ENCODE data around the gene RXFP3. TPM values are rescaled to one million over a fixed set of nuclear protein-coding genes. Genes with fewer than 3 reads are reported as not detected.

The RXFP3 gene
- total RNA-seq, 4 donors from 2014 or later: not detected

DNA sequence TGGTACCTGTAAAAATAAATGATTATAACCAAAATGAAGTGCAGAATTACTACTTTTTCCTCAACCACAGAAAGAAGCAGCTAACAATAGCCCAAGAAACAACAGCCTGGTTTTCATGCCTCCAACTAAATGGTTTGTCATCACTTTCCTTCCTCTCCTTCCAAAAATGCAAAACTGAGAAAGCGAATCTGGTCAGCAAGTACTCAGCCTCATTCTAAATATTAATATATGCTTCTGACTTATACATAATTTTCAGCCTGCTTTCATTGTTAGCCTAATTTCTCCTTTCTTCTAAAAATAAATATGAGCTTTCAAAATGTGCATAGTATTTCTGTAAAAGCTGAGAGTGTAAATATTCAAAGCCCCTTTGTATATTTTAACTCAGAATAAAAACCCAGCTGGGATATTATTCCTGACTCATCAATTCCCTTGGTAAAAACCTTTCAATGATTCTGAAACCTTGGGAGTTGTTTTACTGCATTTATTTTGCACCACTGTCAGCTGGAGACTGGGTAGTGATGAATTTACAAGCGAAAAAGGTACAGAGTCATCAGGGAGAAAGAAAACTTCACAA, 21.5 kb downstream of the RXFP3 start:
- TF ChIP-seq, protein P1, sequence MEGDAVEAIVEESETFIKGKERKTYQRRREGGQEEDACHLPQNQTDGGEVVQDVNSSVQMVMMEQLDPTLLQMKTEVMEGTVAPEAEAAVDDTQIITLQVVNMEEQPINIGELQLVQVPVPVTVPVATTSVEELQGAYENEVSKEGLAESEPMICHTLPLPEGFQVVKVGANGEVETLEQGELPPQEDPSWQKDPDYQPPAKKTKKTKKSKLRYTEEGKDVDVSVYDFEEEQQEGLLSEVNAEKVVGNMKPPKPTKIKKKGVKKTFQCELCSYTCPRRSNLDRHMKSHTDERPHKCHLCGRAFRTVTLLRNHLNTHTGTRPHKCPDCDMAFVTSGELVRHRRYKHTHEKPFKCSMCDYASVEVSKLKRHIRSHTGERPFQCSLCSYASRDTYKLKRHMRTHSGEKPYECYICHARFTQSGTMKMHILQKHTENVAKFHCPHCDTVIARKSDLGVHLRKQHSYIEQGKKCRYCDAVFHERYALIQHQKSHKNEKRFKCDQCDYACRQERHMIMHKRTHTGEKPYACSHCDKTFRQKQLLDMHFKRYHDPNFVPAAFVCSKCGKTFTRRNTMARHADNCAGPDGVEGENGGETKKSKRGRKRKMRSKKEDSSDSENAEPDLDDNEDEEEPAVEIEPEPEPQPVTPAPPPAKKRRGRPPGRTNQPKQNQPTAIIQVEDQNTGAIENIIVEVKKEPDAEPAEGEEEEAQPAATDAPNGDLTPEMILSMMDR (IDR thresholded peaks at IDR 0.05; ENCODE audit: low read depth): no peak

DNA sequence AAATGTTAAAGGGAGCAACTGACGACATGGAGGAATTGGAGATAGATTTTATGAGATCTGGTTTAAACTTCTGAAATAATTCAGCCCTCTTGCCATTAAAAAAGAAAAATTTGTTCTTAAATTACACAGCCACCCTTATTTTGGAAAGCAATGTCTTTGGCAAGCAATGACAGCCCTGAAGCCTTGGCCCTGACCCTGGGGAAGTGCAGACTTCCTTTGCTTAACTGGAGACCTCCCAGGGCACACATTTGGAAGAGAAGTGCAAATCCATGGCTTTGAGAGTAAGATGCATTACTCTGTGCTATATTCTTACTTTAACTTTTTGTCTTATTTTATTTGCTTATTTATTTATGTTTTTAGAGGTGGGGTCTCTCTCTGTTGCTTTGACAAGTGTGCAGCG, 22.0 kb downstream of the RXFP3 start:
- TF ChIP-seq, protein P1 (IDR thresholded peaks at IDR 0.05; ENCODE audit: low read depth): no peak

DNA sequence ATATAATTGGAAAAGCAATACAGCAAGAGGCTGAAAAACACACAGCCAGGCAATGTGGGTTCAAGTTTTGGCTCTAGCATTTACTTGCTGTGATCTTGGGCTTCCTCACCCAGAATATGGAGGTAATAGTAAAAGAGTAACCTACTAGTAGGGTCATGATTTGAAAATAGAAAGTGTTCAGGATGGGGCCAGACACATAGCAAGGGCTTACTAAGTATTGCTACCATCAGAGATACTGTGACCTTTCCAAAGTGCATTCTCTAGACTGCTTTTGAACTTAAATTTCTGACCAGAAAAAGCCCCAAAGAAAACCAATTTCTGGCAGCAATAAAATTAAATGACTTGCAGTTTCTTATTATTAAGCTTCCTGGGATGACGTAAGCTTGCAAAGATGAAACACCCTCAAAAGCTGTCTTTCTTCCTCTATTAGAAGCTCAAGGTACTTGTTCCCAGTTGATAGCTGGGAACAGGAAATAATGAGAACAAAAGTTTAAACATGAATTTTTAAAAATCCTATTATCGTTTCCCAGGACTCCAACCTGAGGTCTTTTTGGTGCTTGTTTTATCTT, 28.0 kb downstream of the RXFP3 start:
- TF ChIP-seq, protein P1 (IDR thresholded peaks at IDR 0.05; ENCODE audit: low read depth): no peak

DNA sequence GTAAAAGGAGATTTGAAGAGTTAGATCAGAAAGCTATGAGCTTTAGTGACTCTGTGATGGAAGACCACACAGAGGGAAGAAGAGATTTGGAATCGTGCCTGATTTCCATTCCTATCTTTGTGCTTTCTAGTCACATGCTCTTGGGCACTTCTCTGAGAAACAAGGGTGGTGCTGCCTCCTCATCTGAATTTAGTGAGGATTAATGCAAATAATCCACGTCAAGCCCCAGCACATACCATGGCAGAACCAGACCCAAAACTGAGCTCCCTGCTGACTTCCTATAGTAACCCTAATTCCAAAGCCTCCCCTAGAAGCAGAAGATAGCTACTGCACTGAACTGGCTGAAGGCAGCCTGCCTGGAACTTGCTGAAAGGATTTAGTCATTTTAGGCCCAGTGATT, 30.6 kb downstream of the RXFP3 start:
- TF ChIP-seq, protein P1 (IDR thresholded peaks at IDR 0.05; ENCODE audit: low read depth): no peak

DNA sequence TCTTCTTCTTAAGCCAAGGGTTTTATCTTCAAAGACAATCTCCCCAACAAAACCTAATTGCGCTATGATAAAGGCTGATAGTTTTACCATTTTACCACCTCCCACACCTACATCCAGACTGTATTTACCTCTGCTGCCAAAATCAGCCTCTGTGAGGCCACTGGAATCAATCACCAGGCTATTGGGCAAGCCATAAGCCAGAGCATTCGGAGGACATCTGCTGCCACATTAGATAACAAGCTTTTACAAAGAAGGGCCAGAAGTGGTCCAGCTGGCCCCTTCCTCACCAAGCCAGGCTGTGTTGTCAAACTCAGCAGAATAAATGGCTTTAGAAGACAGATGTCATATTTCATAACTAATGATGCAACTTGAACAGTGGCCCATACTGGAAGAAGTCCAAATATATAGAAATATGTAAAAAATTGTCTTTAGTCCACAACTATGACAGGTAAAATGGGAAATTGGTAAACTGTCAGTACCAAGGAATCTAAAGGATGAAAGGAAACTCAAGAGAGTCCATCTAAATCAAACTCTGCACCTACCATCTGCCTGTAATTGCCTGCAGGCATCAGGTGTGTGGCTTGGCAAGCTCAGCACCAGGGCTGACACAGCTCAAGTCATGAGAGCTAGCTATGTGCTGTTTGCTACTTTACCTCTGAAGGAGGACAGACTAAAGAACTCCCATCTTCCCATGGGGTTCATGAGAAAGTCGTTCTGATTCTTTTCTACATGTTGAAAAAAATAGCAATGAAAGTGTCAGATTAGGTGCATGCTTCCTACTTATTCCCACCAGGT, 32.2 kb downstream of the RXFP3 start:
- TF ChIP-seq, protein P1 (IDR thresholded peaks at IDR 0.05; ENCODE audit: low read depth): no peak

DNA sequence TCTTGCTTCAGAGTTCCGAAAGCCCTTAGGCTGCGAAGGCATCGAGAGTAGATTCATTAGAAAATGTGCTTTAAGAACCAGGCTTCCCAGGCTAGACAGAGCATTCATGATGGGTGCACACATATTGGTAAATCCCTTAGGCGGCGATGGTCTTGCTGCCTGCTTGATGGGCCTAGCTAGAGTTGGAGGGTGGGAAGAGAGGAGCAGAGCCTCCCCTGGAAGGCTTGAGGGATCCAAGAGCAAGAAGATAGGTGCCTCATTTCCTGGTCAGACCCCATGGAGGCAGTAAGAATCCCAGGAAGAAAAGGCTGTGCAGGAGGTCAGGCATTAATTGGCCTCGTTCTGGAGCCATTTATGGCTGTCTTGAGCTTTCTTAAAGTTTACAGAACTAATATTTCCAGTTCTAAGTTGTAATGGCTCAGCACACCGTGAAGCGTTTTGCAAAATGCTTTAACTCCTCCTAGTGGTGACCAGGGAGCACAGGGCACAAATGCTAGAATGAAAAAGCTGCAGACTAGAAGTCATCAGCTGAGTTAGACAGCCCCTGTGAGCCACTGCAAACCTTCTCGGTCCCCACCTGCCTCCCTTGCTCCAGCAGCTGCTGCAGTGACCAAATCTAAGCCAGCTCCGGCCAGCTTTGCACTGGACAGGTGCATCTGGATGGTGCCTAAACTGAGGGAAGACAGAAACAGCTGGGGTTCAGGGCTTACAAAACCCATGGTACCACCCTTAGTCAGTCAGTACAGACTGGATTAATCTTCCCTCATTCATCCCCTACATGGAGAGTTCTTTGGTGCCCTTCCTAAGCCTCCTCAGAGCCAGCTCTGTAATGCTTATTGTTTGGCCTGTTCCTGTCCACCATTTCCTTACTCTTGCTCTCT, 33.6 kb downstream of the RXFP3 start:
- TF ChIP-seq, protein P1 (IDR thresholded peaks at IDR 0.05; ENCODE audit: low read depth): no peak
